ENCODE data around the gene MRPL46. TPM values are rescaled to one million over a fixed set of nuclear protein-coding genes. Genes with fewer than 3 reads are reported as not detected.

The MRPL46 gene
- total RNA-seq, 1 donor from 2014 or later, result 17.4 TPM

GRCh38 chr15:88419830-88420229 lies 47.4 kb downstream of the MRPL46 start:
- Histone ChIP-seq H3K36me3 (no peaks in the 10 kb centered on the region), H3K9me3 (no peaks in the 10 kb centered on the region), H3K4me1 (no peaks in the 10 kb centered on the region), H3K27me3 (no peaks in the 10 kb centered on the region), H3K27ac (no peak overlapping the region), H3K4me3 (no peak overlapping the region)
- no peak for DNase-seq (ENCODE audit: extremely low spot score in 2 of 2)
- intact Hi-C loops (cut with DNase I), result no loop called here
- TF ChIP-seq CTCF (IDR thresholded peaks at IDR 0.05), result no peak
- no peak for TF ChIP-seq POLR2A (IDR thresholded peaks at IDR 0.05)
- TF ChIP-seq POLR2AphosphoS5 (IDR thresholded peaks at IDR 0.05; ENCODE audit: insufficient read depth in 1 of 2, low read depth in 1 of 2), result no peak

Other genes starting within 250 kb of the MRPL46 start
- gene NTRK3, start 210.6 kb downstream of the MRPL46 start, total RNA-seq, result 4.9 TPM
- 27.5 TPM for gene MRPS11, start 320 bp upstream of the MRPL46 start, total RNA-seq
- gene DET1, start 79.3 kb upstream of the MRPL46 start, total RNA-seq, result 5.6 TPM
- gene AEN, start 154.0 kb upstream of the MRPL46 start, total RNA-seq, result 18.4 TPM
- 15.7 TPM for gene ISG20, start 171.6 kb upstream of the MRPL46 start, total RNA-seq